ENCODE data around the gene AGFG2. TPM values are rescaled to one million over a fixed set of nuclear protein-coding genes. Genes with fewer than 3 reads are reported as not detected.

Gene AGFG2
- total and polyA plus RNA-seq, 10 of the 15 experiments (the other 5 are each of a cell fraction or from before 2014, with no cell fraction given) = 0.90 to 71.5 (median 25.4) TPM

- in situ Hi-C loops (cut with MboI) = no loop called here
- H3K4me2 ChIP-seq (ENCODE audit: control insufficient read depth, insufficient read depth) = peak overlapping the region; percentile 100
- SMC1A ChIA-PET (ENCODE audit: uncharacterized antibody, unreplicated experiment) = interaction anchor here (1.9 to 2.4 kb wide), 3 partner anchors 13 to 92 kb away, joined by 6 to 10 read pairs (median 8); partner anchors contain the start of genes FBXO24, LRCH4 and POP7
- no peaks in the 10 kb centered on the region for H3K9me3 ChIP-seq (replicated peaks; ENCODE audit: control insufficient read depth, insufficient read depth, low read length)
- ATAC-seq = no peak
- no peak overlapping the region for H3K27ac ChIP-seq (ENCODE audit: control insufficient read depth, insufficient read depth)
- no peak for TF ChIP-seq ZZZ3 (IDR thresholded peaks at IDR 0.05; ENCODE audit: control insufficient read depth, insufficient read length, low read depth)
- TF ChIP-seq RUNX3 (IDR thresholded peaks at IDR 0.05; ENCODE audit: low read length) = no peak
- TF ChIP-seq EED (IDR thresholded peaks at IDR 0.05; ENCODE audit: low read depth) = no peak
- no peak for TF ChIP-seq IKZF2 (IDR thresholded peaks at IDR 0.05)
- no peak for FAIRE-seq
- CTCF ChIA-PET = interaction anchor here (0.6 to 6.6 kb wide), 8 partner anchors 20 to 186 kb away, joined by 3 to 35 read pairs (median 10); partner anchors contain the start of genes FBXO24, LRCH4 and POP7
- no peak overlapping the region for H2AFZ ChIP-seq (ENCODE audit: control insufficient read depth, low read depth, low read length)
- H3K27me3 ChIP-seq (replicated peaks in 1 of 2; ENCODE audit: control insufficient read depth in 2 of 2, insufficient read depth in 2 of 2, low read length in 1 of 2) = peaks cover 0 to 3% of the 10 kb centered on the region in 2 experiments; a peak in 2 of 4 replicates
- H3K4me3 ChIP-seq = no peak overlapping the region; the same call in 1 of the 2 replicates
- peaks cover 5% of the 10 kb centered on the region for H3K4me1 ChIP-seq (ENCODE audit: control insufficient read depth, insufficient read depth, low read length)
- no peaks in the 10 kb centered on the region for H3K36me3 ChIP-seq (ENCODE audit: control insufficient read depth in 2 of 2, insufficient read depth in 2 of 2, low read length in 1 of 2)
- H3K79me2 ChIP-seq (ENCODE audit: control insufficient read depth, insufficient read depth, low read length) = no peaks in the 10 kb centered on the region
- intact Hi-C loops (cut with micrococcal nuclease; ENCODE audit: unreplicated experiment) = loop anchor here (2.0 to 5.0 kb wide), 2 partner anchors 59 to 84 kb away; partner anchors contain the start of gene GNB2
- no peaks in the 10 kb centered on the region for H4K20me1 ChIP-seq (ENCODE audit: control insufficient read depth, insufficient read depth)
- WGBS (ENCODE audit: insufficient coverage, insufficient replicate concordance, low lambda C conversion rate, missing lambda C conversion rate) = 82% methylated on average over 13 of the region's 13 CpGs
- no peak for DNase-seq (ENCODE audit: low read depth, low spot score)
- POLR2A ChIA-PET = interaction anchor here (0.7 to 2.2 kb wide), 4 partner anchors 27 to 262 kb away, joined by 3 to 28 read pairs (median 4); partner anchors contain the start of genes GNB2 and SRRT
- H3K9ac ChIP-seq (ENCODE audit: control insufficient read depth, insufficient read depth, low read length) = no peak overlapping the region; the same call in 1 of the 2 replicates
- BruUV-seq (replicated peaks) = TSS peak; percentile 71
- RAD21 ChIA-PET (ENCODE audit: unreplicated experiment) = interaction anchor here (0.9 to 2.2 kb wide), 4 partner anchors 28 to 82 kb away, joined by 3 to 7 read pairs (median 3); partner anchors contain the start of genes FBXO24 and LRCH4
These were observed 74.6 kb downstream of the AGFG2 start for GRCh38 chr7:100613412-100614175.

- Histone ChIP-seq H3K4me2 (ENCODE audit: control insufficient read depth, insufficient read depth) (no peak overlapping the region), H3K4me1 (ENCODE audit: control insufficient read depth, insufficient read depth, low read length) (peaks cover 5% of the 10 kb centered on the region), H2AFZ (ENCODE audit: control insufficient read depth, low read depth, low read length) (no peak overlapping the region), H3K27me3 (replicated peaks in 1 of 2; ENCODE audit: control insufficient read depth in 2 of 2, insufficient read depth in 2 of 2, low read length in 1 of 2) (peaks cover 0 to 3% of the 10 kb centered on the region in 2 experiments; a peak in 2 of 4 replicates), H3K4me3 (no peak overlapping the region), H3K9ac (ENCODE audit: control insufficient read depth, insufficient read depth, low read length) (no peak overlapping the region), H3K27ac (ENCODE audit: control insufficient read depth, insufficient read depth) (no peak overlapping the region), H3K79me2 (ENCODE audit: control insufficient read depth, insufficient read depth, low read length) (no peaks in the 10 kb centered on the region), H4K20me1 (ENCODE audit: control insufficient read depth, insufficient read depth) (no peaks in the 10 kb centered on the region), H3K36me3 (ENCODE audit: control insufficient read depth in 2 of 2, insufficient read depth in 2 of 2, low read length in 1 of 2) (no peaks in the 10 kb centered on the region), H3K9me3 (replicated peaks; ENCODE audit: control insufficient read depth, insufficient read depth, low read length) (no peaks in the 10 kb centered on the region)
- in situ Hi-C loops (cut with MboI) (no loop called here), intact Hi-C loops (cut with micrococcal nuclease; ENCODE audit: unreplicated experiment) (loop anchor here (5.0 kb wide), 1 partner anchor 83 kb away; no protein-coding TSS in a partner anchor)
- ChIA-PET RAD21 (ENCODE audit: unreplicated experiment) (interaction anchor here (0.6 to 1.2 kb wide), 5 partner anchors 29 to 480 kb away, joined by 3 read pairs; partner anchors contain the start of genes FBXO24 and LRCH4), SMC1A (ENCODE audit: uncharacterized antibody, unreplicated experiment) (no interaction called here), CTCF (interaction anchor here (0.6 to 6.6 kb wide), 3 partner anchors 19 to 77 kb away, joined by 4 to 33 read pairs (median 28); no protein-coding TSS in a partner anchor), POLR2A (interaction anchor here (0.7 kb wide), 1 partner anchor 28 kb away, joined by 3 read pairs; no protein-coding TSS in a partner anchor)
- 95% methylated on average over 5 of the region's 6 CpGs for WGBS (ENCODE audit: insufficient coverage, insufficient replicate concordance, low lambda C conversion rate, missing lambda C conversion rate)
- FAIRE-seq (no peak), ATAC-seq (no peak), DNase-seq (ENCODE audit: low read depth, low spot score) (no peak)
- no TSS peak for BruUV-seq (replicated peaks)
- TF ChIP-seq NBN (IDR thresholded peaks at IDR 0.05) (no peak), HDAC2 (IDR thresholded peaks at IDR 0.05) (no peak), ZBED1 (IDR thresholded peaks at IDR 0.05; ENCODE audit: borderline replicate concordance) (no peak), KDM1A (IDR thresholded peaks at IDR 0.05; ENCODE audit: borderline replicate concordance) (no peak), CBFB (IDR thresholded peaks at IDR 0.05; ENCODE audit: low read depth) (no peak), ESRRA (IDR thresholded peaks at IDR 0.05; ENCODE audit: low read length) (no peak), RB1 (IDR thresholded peaks at IDR 0.05; ENCODE audit: borderline replicate concordance) (no peak), CHD4 (IDR thresholded peaks at IDR 0.05) (no peak), SMARCA5 (IDR thresholded peaks at IDR 0.05) (no peak), TAF1 (IDR thresholded peaks at IDR 0.05; ENCODE audit: borderline replicate concordance, low read depth, low read length) (no peak), ETV6 (conservative IDR thresholded peaks at IDR 0.05 in 1 of 2, IDR thresholded peaks at IDR 0.05 in 1 of 2; ENCODE audit: borderline replicate concordance in 1 of 2, low read depth in 1 of 2) (no peak), EED (IDR thresholded peaks at IDR 0.05; ENCODE audit: low read depth) (no peak), TBL1XR1 (IDR thresholded peaks at IDR 0.05; ENCODE audit: low read depth, low read length) (no peak)
These were observed 75.4 kb downstream of the AGFG2 start for GRCh38 chr7:100614308-100614861.

All from GM12878 (cell line).